IPS-18c (cell line): ENCODE results near the gene TMOD1.
"Not testable (repeated sequence)": the region's sequence is repeated elsewhere in the genome, so short reads cannot be mapped to it uniquely, and the experiment has no call there.

ENCODE experiments used
- H3K4me3 ChIP-seq: 2 replicates; pipeline ENCODE4 v1.7.0; 2013; ENCODE audit warnings: low read depth, mild to moderate bottlenecking, low read length, moderate library complexity; ENCODE audit not compliant: insufficient read depth
- H3K9me3 ChIP-seq: one replicate; pipeline ENCODE4 v1.6.1; 2013; ENCODE audit warnings: mild to moderate bottlenecking, low read length, moderate library complexity; ENCODE audit not compliant: control insufficient read depth, insufficient read depth

The TMOD1 gene

GRCh38 chr9:97592126-97592525 is 90.7 kb downstream of the TMOD1 start:
- Histone ChIP-seq H3K4me3 (no peak overlapping the region), H3K9me3 (no peaks in the 10 kb centered on the region)

- no peaks in the 10 kb centered on the region for H3K9me3 ChIP-seq
- no peak overlapping the region for H3K4me3 ChIP-seq
These were observed 92.5 kb downstream of the TMOD1 start for GRCh38 chr9:97593960-97594359.

GRCh38 chr9:97594381-97594921 is 93.0 kb downstream of the TMOD1 start:
- Histone ChIP-seq H3K9me3 (no peaks in the 10 kb centered on the region), H3K4me3 (no peak overlapping the region)

GRCh38 chr9:97596906-97597305 is 95.4 kb downstream of the TMOD1 start:
- no peaks in the 10 kb centered on the region for H3K9me3 ChIP-seq
- no peak overlapping the region for H3K4me3 ChIP-seq

DNA sequence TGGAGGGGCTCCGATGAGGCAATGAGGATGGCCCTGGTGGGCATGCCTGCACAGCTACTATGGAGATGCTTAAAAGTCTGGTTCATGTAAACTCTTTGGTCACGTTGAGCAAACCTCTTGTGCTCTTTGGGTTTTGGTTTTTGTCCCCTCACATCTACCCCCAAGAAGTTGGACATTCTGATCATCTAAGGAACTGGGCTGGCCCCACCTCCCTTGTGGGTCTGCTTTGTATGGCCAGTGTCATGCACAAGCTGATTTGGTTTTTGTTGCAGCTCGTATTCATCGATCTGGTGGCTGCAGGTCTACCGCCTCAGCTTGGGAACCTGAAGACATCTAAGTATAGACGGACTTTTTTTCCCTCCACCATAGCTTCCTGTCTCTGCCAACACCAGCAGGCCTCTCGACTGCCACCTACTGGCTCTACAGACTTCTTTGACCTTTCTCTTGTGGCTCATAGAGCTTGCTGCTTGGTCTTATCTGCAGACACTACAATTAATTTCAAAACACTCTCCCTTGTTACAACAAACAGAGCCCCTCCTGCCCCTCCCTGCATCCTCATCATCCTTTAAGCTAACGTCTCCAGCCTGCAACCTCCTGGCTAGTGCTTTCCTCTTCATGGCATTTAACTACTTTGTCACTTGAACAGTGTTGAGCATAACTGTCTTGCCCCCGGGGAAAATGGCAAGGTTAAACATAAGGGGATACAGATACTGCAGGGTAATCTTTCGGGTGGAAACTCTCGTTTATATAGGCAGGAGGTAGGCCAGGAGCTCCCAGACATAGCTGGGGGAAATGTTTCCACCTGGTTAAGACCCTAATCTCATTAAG is 97.2 kb downstream of the TMOD1 start:
- Histone ChIP-seq H3K4me3 (no peak overlapping the region), H3K9me3 (no peaks in the 10 kb centered on the region)

- Histone ChIP-seq H3K4me3 (no peak overlapping the region), H3K9me3 (no peaks in the 10 kb centered on the region)
These were observed 97.9 kb downstream of the TMOD1 start for GRCh38 chr9:97599314-97599846.

- Histone ChIP-seq H3K4me3 (no peak overlapping the region), H3K9me3 (no peaks in the 10 kb centered on the region)
These were observed 99.2 kb downstream of the TMOD1 start for GRCh38 chr9:97600531-97601227.

DNA sequence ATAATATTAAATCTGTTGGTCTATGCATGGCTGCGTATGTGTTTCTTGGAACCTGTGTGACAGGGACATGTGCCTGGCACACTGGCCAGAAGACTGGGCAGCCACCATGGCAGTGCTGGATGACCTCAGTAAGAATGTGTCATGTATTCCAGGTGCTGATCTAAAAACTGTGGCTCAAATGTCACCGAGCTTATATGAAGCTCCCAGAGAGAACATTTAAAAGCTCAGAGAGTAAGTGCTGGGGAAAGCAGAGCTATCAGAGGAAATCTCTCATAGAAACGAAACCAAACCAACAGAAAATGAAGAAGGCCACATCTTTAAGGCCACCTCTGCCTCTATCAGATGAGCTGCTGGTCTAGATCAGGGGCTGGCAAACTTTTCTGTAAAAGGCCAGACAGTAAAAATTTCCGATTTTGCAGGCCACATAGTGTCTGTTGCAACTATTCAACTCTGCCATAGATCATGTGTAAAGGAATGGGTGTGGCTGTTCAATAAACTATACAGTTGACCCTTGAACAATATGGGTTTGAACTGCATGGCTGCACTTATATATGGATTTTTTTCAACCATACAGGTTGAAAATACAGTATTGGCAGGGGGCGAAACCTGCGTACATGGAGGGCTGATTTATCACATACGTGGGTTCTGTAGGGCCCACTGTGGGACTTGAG is 99.9 kb downstream of the TMOD1 start:
- no peak overlapping the region for H3K4me3 ChIP-seq

DNA sequence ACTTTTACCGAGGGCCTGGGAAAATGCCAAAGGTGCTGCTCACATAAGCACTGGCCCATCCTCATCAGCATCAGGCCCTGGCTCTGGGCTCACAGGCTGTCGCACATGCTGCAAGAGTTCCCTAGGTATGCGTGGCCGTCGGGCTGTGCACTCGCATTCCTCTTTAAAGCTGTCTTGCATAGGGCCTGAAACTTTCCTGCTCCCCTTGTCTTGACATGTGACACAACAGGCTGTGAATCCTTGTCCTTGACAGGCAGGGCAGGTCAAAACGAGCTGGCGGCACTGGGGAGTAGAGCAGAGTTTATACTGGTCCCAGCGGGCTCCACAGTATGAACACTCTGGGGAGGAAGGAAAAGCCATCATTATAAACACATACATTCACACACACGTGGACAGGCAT is 101.0 kb downstream of the TMOD1 start:
- Histone ChIP-seq H3K4me3 (no peak overlapping the region), H3K9me3 (no peaks in the 10 kb centered on the region)

More for the DNA sequence above, 99.9 kb downstream of the TMOD1 start:
- no peaks in the 10 kb centered on the region for H3K9me3 ChIP-seq

GRCh38 chr9:97604901-97605645 is 103.6 kb downstream of the TMOD1 start:
- Histone ChIP-seq H3K4me3 (no peak overlapping the region), H3K9me3 (no peaks in the 10 kb centered on the region)

DNA sequence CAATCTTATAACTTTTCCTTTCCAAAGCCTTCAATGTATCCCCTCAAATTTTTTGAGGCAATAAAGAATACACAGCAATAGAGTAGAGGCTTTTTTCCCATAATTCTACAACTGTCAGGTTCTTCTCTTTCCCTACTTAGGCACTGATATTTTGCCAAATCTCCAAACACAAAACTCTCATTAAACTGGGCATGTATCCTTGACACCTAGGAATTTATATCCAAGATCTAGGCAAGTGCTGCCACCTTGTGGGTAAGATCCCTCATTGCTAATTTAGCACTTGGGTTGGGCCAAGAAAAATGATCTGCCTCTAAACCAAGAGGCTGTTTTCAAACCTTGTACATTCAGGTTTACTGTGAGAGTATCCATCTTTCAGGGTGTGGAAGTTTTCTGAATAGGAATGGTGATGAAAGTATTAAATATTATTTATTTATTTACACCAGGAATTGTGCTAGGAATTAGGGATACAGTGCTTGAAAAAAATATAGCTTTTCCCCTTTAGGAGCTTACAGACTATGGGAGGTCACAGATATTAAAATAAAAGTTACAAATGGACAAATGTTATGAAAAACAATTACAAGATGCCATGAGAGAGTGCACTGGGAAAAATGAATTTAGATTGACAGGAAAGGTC is 114.1 kb downstream of the TMOD1 start:
- peaks cover 5% of the 10 kb centered on the region for H3K9me3 ChIP-seq
- H3K4me3 ChIP-seq, result no peak overlapping the region

DNA sequence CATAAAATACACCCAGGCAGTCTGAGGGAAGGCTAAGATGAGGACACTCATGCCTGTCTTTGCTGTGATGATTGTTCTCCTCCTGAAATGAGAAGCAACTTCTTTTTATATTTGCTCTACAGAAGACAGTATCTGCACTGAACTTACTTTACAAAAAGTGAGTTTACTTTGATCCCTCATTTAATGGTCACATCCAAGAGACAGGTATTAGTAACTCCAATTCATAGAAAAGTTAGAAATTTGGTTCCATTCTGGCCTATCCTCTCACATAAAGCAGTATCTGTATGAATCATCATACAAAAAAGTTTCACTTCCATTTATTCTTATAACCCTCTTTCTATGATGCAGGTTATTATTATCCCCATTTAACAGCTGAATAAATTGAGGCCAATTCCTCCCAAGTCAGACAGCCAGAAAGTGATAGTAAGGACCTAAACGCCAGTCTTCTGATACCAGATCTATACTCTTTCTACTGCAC is 116.5 kb downstream of the TMOD1 start:
- Histone ChIP-seq H3K9me3 (peaks cover 5% of the 10 kb centered on the region), H3K4me3 (no peak overlapping the region)

DNA sequence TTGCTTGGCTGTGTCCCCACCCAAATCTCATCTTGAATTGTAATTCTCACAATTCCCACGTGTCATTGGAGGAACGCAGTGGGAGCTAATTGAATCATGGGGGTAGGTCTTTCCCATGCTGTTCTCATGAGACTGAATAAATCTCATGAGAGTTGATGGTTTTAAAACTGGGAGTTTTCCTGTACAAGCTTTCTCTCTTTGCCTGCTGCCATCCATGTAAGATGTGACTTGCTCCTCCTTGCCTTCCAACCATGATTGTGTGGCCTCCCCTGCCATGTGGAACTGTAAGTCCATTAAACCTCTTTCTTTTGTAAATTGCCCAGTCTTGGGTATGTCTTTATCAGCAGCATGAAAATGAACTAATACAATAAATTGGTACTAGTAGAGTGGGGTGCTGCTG is 118.6 kb downstream of the TMOD1 start:
- H3K4me3 ChIP-seq, H3K9me3 ChIP-seq: not testable (repeated sequence)

DNA sequence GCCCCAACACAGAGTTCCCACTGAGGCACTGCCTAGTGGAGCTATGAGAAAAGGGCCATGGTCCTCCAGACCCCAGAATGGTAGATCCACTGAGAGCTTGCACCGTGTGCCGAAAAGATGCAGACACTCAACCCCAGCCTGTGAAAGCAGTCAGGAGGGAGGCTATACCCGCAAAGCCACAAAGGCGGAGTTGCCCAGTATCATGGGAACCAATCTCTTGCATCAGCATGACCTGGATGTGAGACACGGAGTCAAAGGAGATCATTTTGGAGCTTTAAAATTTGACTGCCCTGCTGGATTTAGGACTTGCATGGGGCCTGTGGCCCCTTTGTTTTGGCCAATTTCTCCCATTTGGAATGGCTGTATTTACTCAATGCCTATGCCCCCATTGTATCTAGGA is 121.0 kb downstream of the TMOD1 start:
- H3K9me3 ChIP-seq, H3K4me3 ChIP-seq: not testable (repeated sequence)

- H3K9me3 ChIP-seq, result peaks cover 5% of the 10 kb centered on the region
- H3K4me3 ChIP-seq, result no peak overlapping the region
These were observed 122.5 kb downstream of the TMOD1 start for GRCh38 chr9:97623946-97624345.

DNA sequence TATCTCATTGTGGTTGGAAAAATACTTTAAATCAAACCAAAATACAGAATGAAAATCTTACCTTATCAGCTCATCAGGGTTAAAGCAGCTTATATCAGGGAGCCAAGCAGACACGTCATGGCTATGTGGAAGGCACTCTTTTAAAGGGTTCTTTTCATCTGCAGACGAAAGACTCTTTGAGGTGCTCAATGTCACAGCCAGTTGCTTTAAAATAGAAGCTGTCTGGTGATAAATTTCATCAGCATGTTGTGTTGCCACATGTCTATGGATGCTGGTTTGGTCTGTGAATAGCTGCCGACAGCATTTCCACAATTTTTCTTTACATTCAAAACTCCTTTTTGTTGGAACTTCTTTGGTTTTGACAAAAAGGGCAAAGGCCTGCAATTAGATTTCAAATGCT is 124.2 kb downstream of the TMOD1 start:
- Histone ChIP-seq H3K9me3 (no peaks in the 10 kb centered on the region), H3K4me3 (no peak overlapping the region)
